Gastroesophageal sphincter (tissue), 3 donors: ENCODE results near the gene RIT1.

Experiments used
- CTCF ChIP-seq, 4 experiments: fragments of 200-600 bp in 2 of 4; fragments of 450-650 bp in 2 of 4; sonication (generic) in 1 of 4; IDR thresholded peaks; one replicate each; pipeline ENCODE4 v1.5.1; 2017 to 2019; ENCODE audit warnings: antibody characterized with exemption in 4 of 4, mild to moderate bottlenecking in 2 of 4, moderate library complexity in 2 of 4
- POLR2A ChIP-seq, 2 donors: fragments of 450-650 bp; IDR thresholded peaks; one replicate each; pipeline ENCODE4 v1.6.1; 2017; ENCODE audit warnings: antibody characterized with exemption in 2 of 2, mild to moderate bottlenecking in 2 of 2, moderate library complexity in 1 of 2

GRCh38 chr1:155942578-155943141 lies 31.5 kb upstream of the RIT1 start:
- TF ChIP-seq CTCF (IDR thresholded peaks at IDR 0.05) (no peak), POLR2A (IDR thresholded peaks at IDR 0.05) (no peak)
